Urinary bladder (tissue), 4 donors: ENCODE measurements around the gene FATE1. TPM values are rescaled to one million over a fixed set of nuclear protein-coding genes. Genes with fewer than 3 reads are reported as not detected.

Source experiments
- DNase-seq: peaks from one replicate; pipeline ENCODE4 v3.0.0-alpha.2; 2015; ENCODE audit errors: extremely low spot score
- H3K27ac ChIP-seq: one replicate; pipeline ENCODE4 v1.5.1; 2013; ENCODE audit warnings: low read depth, mild to moderate bottlenecking, moderate library complexity
- H3K36me3 ChIP-seq: one replicate; pipeline ENCODE4 v1.6.1; 2013; ENCODE audit warnings: mild to moderate bottlenecking, moderate library complexity; ENCODE audit not compliant: insufficient read depth
- H3K4me1 ChIP-seq: one replicate; pipeline ENCODE4 v1.6.1; 2013; ENCODE audit warnings: mild to moderate bottlenecking, moderate library complexity; ENCODE audit not compliant: insufficient read depth
- H3K4me3 ChIP-seq: one replicate; pipeline ENCODE4 v1.5.1; 2013; ENCODE audit warnings: low read depth, low read length
- WGBS: extraction: QIAGEN DNeasy Blood & Tissue Kit; methylation state at CpG from one replicate; pipeline ENCODE4 v1.1.7; 2013; 5-methylcytosine and 5-hydroxymethylcytosine counted together
- polyA plus RNA-seq: library from polyadenylated mRNA; stranded (reverse); fragments of 200-250 nt; gene quantifications from one replicate; pipeline ENCODE4 v1.2.3, GENCODE V29; 2013
- total RNA-seq: library from RNA; depleted of rRNA; stranded (reverse); fragments of >200 nt; gene quantifications from one replicate; pipeline ENCODE4 v1.2.3, GENCODE V29; 2014
- donor health status: healthy with polysubstance abuse.
- donor health status: healthy.

FATE1 gene
- total and polyA plus RNA-seq, 2 donors: 0.13 TPM; not detected in 1

DNA sequence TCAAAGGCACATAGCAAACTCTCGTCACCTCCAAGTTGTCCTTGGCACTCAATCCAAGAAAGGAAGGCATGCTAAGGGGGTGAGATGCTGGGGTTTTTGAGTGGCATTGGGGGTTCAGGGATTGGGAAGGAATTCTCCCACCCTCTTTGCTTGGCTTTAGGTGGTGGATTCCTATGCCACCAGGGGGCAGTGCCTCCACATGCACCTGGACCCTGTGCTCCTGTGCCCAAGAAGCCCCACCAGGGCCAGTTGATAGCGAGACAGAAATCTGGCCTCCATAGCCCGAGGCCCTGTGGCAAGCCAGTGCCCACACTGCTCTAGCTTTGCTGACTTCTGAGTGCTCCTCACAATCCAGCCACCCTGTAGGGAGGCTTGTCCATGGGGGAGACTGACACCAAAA lies 2.0 kb upstream of the FATE1 start:
- Histone ChIP-seq H3K27ac (no peak overlapping the region), H3K36me3 (no peaks in the 10 kb centered on the region), H3K4me3 (no peak overlapping the region), H3K4me1 (no peaks in the 10 kb centered on the region)
- WGBS: 58% methylated on average over 3 of the region's 3 CpGs
- DNase-seq: no peak

DNA sequence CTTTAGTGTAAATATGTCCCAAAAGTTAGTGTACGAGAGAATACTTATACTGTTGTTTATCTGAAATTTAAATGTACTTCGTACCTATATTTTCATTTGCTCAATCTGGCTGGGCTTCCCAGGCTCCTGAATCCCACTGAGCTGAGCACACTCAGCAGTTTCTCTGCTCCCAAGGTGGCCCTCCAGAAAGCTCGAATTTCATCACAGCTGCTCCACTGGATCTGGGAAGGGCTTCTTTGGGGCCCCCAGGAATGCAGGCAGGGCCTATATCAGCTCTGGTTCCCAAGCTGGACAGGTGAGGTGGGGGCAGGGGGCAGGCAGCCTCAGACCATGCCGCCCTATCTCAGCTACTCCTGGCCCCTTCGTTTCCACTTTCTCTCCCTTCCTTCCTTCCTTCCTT lies 1.5 kb upstream of the FATE1 start:
- 53% methylated on average over 5 of the region's 5 CpGs for WGBS
- Histone ChIP-seq H3K4me3 (no peak overlapping the region), H3K27ac (no peak overlapping the region), H3K36me3 (no peaks in the 10 kb centered on the region), H3K4me1 (no peaks in the 10 kb centered on the region)
- no peak for DNase-seq

DNA sequence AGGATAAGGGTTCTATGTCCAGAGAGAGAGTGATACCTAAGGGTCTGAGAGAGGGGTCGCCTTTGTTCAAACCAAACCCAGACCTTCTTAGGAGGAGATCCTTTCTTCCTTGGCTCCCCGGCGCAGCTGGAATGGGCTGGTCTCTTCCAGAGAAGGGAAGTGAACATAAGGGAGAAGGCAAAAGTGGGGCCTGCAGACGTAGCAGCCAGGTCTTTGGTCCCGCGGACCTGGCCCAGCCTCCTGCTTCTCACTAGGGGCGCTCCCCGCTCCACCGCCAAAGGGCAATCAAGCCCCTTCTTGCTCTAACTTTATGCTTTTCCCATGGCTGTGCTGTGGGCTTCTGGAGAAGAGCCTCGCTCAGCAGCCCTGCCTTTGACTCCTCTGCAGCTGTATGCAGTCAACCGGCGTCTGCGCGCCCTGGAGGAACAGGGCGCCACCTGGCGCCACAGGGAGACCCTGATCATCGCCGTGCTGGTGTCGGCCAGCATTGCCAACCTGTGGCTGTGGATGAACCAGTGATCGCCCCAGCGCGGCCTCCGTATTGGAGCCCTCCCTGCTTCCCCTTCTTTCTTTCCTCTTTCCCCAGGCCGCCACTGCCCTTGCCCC lies 6.5 kb downstream of the FATE1 start:
- no peak overlapping the region for H3K4me3 ChIP-seq
- 46% methylated on average over 24 of the region's 24 CpGs for WGBS
- H3K36me3 ChIP-seq: no peaks in the 10 kb centered on the region
- no peak overlapping the region for H3K27ac ChIP-seq
- DNase-seq: no peak
- H3K4me1 ChIP-seq: no peaks in the 10 kb centered on the region

DNA sequence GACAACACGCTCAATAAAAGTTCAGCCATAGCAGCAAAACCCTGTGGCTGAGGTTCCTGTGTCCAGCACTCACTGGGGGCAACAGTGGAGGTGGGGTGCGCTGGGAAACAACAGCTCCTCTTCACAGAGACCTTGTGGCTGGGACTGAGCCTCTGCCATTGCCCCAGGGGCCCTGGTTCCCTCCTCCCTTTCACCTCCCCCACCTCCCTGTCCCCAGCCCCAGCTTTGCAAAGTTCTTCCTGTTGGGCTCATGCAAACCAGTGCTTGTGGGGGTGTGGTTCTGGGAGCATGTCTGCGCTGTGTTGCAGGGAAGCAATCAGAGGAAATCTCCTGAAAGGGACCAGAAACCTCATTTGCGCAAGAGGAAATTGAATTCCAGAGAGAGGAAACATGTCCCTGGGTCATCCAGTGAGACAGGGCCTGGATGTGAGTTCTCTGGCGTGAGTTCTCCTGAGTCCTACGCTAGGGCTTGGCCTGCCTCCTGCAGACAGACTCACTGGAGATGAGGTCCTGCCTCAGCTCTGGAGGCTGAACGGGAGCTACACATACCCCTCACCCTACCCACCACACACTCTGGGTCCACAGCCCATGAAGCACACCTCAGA lies 7.4 kb downstream of the FATE1 start:
- whole genome bisulfite sequencing: 85% methylated on average over 7 of the region's 7 CpGs
- no peak overlapping the region for H3K27ac ChIP-seq
- H3K4me3 ChIP-seq: no peak overlapping the region
- H3K4me1 ChIP-seq: no peaks in the 10 kb centered on the region
- no peak for DNase-seq
- no peaks in the 10 kb centered on the region for H3K36me3 ChIP-seq

DNA sequence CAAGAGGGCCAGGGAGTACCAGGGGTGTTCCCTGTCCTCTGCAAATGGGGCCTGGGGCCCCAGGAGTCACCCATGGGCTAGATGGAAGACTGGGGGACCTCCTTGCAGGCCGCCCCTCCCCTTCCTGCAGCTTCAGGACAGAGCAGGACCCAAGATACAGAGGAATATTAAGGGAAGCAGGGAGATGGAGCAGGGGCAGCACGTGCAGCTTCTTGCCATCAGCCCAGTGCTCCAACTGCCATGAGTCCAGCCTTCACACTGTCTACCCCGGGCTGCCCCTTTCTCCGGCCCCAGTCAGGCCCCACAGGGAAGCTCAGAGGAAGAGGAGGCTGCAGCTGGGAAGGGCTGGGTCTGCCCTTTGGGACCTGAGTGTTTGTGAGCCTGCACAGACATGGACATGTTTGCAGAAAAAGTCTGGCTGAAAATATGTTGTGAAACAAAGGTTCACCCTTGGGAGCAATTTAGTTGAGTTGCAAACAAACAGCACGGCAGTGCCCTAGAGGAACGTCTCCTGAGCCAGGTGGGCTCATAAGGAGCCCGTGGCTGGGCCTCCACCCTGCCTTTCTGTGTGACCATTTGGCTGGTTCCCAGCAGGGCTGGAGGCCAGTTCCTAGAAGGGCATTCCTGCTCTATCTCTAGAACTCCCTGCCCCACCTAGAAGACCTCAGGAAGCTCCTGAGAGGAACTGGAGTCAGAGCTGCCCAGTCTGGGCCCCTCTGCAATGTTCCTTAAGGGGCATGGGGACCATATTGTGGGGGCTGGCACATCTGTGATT lies 8.9 kb downstream of the FATE1 start:
- 58% methylated on average over 7 of the region's 7 CpGs for WGBS

DNA sequence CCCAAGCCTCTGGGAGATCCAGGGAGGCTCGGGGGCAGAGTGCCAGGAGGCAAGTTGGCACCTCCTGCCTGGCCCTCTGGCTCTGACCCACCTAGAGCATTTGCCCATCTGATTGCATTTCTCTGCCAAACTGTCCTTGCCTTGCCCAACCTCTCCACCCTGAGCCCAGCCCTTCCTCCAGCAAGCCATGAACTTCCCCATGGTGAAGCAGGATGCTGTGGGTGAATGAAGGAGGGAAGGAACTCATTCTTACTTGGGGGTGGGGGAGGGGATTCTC lies 9.4 kb downstream of the FATE1 start:
- Histone ChIP-seq H3K36me3 (no peaks in the 10 kb centered on the region), H3K4me3 (no peak overlapping the region), H3K27ac (no peak overlapping the region), H3K4me1 (no peaks in the 10 kb centered on the region)
- no peak for DNase-seq
- WGBS: 75% methylated on average over 1 of the region's 1 CpG

More for the DNA sequence above, 8.9 kb downstream of the FATE1 start:
- Histone ChIP-seq H3K4me1 (no peaks in the 10 kb centered on the region), H3K27ac (no peak overlapping the region), H3K4me3 (no peak overlapping the region), H3K36me3 (no peaks in the 10 kb centered on the region)
- DNase-seq: no peak

DNA sequence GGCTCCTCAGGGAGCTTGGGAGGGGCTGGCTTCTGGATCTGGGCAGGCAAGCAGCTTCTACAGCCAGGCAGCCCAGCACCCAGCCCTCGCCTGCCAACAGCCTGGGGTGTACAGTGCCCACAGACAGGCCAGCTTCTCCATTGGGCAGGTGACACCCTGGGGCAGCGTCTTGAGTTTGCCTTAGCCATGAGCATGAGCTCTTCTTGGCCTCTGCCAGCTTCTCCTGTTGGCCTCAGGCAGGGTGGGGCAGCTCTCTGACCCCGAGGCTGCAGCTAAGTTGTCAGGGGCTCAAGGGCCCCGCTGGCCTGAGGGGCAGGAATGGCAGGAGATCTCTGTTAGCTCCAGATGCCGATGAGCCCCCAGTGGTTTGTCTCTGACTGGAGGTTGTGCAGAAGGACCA lies 10.9 kb downstream of the FATE1 start:
- WGBS: 89% methylated on average over 5 of the region's 5 CpGs
- H3K4me3 ChIP-seq: no peak overlapping the region
- no peak overlapping the region for H3K27ac ChIP-seq
- H3K4me1 ChIP-seq: no peaks in the 10 kb centered on the region
- H3K36me3 ChIP-seq: no peaks in the 10 kb centered on the region
- DNase-seq: no peak

DNA sequence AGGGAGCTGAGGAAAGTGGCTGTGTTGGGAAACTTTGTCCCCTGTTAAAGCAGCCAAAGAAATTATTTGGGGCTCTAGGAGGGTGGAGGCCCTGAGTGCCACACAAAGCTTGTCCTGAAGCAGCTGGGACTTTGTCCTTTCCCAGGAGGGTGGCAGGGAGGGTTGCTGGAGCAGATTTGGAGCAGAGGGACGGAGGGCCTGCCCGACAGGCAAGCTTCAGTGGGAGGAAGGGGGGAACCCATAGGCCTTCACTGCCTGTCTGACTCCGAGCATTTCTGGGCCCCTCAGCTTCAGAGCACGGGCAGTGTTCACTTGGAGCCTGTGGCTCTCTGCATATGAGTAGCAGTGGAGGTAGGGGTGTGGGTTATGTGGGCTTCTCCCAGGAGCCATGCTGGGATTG lies 11.5 kb downstream of the FATE1 start:
- no peak for DNase-seq
- H3K4me3 ChIP-seq: no peak overlapping the region
- H3K4me1 ChIP-seq: no peaks in the 10 kb centered on the region
- H3K27ac ChIP-seq: no peak overlapping the region
- no peaks in the 10 kb centered on the region for H3K36me3 ChIP-seq
- WGBS: 93% methylated on average over 4 of the region's 4 CpGs

DNA sequence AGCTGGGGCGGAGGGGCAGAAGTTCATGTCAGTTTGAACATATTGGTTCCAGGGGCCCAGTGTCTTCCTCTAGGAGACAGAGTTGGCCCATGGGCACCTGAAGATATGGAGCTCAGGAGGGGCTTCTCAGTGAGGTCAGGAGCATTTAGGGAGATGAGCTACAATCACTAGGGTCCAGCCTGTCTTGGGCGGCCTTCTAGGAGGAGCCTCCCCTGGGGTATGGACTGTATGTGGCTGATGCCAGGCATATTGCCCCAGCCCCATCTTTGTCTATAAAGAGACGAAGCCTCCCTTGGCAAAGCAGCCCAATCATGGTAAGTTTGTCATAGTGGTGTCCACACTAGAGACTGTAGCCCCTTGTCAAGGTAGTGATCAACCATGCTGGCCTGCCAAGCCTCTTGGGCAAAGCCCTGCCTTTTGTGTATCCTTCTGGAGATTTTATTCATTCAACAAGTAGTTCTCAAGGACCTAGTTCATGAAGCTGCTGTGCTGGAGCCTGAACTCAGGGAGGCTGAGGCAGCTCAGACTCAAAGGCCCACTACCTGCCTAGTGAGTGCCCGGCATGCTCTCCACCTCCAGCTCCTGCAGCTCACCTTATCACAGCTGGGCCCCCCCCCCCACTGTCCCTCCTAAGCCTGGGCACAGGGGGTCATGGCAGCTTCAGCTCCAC lies 13.4 kb downstream of the FATE1 start:
- no peak overlapping the region for H3K27ac ChIP-seq
- no peaks in the 10 kb centered on the region for H3K36me3 ChIP-seq
- H3K4me1 ChIP-seq: no peaks in the 10 kb centered on the region
- no peak overlapping the region for H3K4me3 ChIP-seq
- DNase-seq: no peak
- 94% methylated on average over 4 of the region's 4 CpGs for WGBS

DNA sequence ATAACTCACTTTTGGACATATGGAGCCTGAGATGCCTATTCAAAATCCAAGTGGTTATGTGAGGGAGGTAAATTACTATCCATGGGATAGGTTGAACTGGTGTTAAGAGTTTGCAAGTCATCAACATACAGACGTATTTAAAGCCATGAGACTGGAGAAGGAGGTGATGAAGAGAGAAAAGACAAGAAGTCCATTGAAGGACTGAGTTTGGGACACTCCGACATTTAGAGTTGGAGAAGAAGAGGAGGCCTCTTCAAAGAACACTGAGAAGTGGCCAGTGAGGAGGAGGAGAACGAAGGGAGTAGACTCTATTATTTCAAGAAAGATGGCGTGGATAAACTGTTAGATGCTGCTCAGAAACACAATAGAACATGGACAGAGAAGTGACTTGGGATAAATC lies 18.6 kb downstream of the FATE1 start, which contains the start of gene CNGA2:
TSS of gene CNGA2 (plus strand) at position 301 of the 400 bp plus-strand sequence. CDS start 3,738 bp downstream, outside the sequence.
- Histone ChIP-seq H3K4me3 (no peak within 1 kb of the TSS), H3K27ac (no peak within 1 kb of the TSS), H3K4me1 (no peaks in the 10 kb centered on the region), H3K36me3 (no peaks in the 10 kb centered on the region)
- no peak for DNase-seq
- WGBS: 87% methylated on average over 4 of the region's 4 CpGs

DNA sequence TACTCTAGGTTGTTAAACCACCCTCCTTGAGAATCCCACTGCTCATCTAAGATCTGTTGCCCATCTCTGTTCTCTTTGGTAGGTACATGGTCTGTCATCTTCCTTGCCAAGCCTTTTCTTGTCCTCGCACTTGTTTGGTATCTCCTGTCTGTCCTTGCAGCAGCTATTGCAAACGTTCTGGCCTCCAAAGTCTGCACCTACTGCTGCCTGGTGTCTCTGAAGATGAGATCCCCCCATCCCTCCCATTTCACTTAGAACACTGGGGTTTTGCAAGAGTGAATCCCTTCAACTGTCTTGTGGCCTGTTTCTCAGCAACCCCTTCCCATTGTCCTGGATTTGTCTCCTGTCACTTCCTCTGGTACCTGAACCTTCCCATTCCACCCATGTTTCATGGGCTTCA lies 19.4 kb downstream of the FATE1 start:
- DNase-seq: no peak
- 72% methylated on average over 2 of the region's 2 CpGs for WGBS
- Histone ChIP-seq H3K4me1 (no peaks in the 10 kb centered on the region), H3K27ac (no peak overlapping the region), H3K4me3 (no peak overlapping the region), H3K36me3 (no peaks in the 10 kb centered on the region)

DNA sequence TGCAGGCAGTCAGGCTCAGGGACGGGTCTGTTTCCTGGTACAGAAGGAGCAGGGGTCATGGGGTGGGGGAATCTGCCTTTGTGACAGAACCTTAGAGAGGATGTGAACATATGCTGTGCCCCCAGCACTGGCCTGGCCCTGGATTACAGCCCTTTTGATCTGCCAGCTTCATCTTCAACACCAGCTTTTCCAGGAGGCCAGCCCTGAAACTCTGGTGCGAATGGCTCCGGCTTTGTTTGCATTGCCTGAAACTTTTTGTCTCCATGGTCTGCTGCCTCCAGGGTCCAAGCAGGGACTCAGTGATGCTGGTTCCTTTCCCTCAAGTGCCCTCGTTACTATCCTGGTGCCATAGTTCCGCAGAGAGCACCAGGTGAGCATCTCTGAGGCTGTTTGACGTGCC lies 20.9 kb downstream of the FATE1 start:
- WGBS: 86% methylated on average over 6 of the region's 6 CpGs
- DNase-seq: no peak
- Histone ChIP-seq H3K36me3 (no peaks in the 10 kb centered on the region), H3K4me3 (no peak overlapping the region), H3K27ac (no peak overlapping the region), H3K4me1 (no peaks in the 10 kb centered on the region)

DNA sequence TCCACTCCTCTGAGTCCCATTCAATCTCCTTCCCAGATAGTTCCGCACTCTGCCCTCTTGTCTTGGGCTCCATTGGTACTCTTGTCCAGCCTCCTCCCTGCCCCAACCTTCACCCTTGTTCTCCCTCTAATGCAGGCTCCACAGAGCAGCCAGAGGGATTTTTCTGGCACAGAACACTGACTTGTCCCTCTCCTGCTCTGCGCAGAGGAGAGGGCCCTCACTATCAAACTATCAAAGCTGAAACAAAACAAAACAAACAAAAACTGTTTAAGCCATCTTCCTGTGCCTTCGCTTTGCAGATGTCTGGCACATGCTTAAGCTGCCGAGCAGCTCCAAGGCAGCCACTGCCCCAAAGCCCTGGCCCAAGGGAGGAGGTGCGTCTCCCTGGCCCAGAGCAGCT lies 21.7 kb downstream of the FATE1 start:
- DNase-seq: no peak
- Histone ChIP-seq H3K4me1 (no peaks in the 10 kb centered on the region), H3K27ac (no peak overlapping the region), H3K4me3 (no peak overlapping the region), H3K36me3 (no peaks in the 10 kb centered on the region)
- WGBS: 41% methylated on average over 5 of the region's 5 CpGs

DNA sequence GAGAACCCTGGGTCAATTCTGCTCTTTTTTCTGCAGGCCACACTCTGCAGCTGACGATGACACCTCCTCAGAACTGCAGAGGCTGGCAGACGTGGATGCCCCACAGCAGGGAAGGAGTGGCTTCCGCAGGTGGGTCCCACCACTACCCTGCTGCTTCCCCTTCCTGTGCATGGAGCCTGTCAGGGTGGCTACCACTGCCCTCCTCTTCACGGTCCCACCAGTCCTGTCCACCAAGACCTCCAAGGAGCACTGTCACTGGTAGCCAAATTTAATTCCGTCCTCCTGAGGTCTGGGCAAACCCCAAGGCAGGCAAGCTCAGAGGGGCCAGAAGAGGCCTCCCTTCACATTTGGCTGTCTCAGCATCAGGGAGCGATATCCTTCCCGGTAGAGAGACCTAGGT lies 22.9 kb downstream of the FATE1 start:
- 85% methylated on average over 7 of the region's 7 CpGs for WGBS
- Histone ChIP-seq H3K27ac (no peak overlapping the region), H3K36me3 (no peaks in the 10 kb centered on the region), H3K4me3 (no peak overlapping the region), H3K4me1 (no peaks in the 10 kb centered on the region)
- no peak for DNase-seq
